Heart left ventricle (tissue), 16 donors: Measurements from ENCODE around the gene RAB3A. TPM values are rescaled to one million over a fixed set of nuclear protein-coding genes. Genes with fewer than 3 reads are reported as not detected.

Source experiments
- ATAC-seq, 4 donors: fragments of 200-7000 bp; cut with Tn5 transposase; one replicate each; pipeline ENCODE4 v1.9.1; 2020 to 2022; ENCODE audit warnings: moderate library complexity in 4 of 4, mild to moderate bottlenecking in 3 of 4, moderate number of reproducible peaks in 1 of 4
- DNase-seq, 5 donors: peaks; one replicate each; pipeline ENCODE4 v3.0.0-alpha.2; 2020
- H3K27ac ChIP-seq, 12 donors: fragments of 200-600 bp; sonication (generic) in 4 of 12; one replicate each; pipeline versions ENCODE4 v1.5.0 to v1.8.0; 2016 to 2022; ENCODE audit warnings: mild to moderate bottlenecking in 2 of 12
- H3K27me3 ChIP-seq, 9 donors: fragments of 200-600 bp; sonication (generic) in 2 of 9; one replicate each; pipeline versions ENCODE4 v1.5.1 to v1.8.0; 2016 to 2022; ENCODE audit warnings: mild to moderate bottlenecking in 3 of 9
- H3K36me3 ChIP-seq, 9 donors: fragments of 200-600 bp; sonication (generic) in 2 of 9; one replicate each; pipeline versions ENCODE4 v1.5.0 to v1.8.0; 2018 to 2022; ENCODE audit warnings: mild to moderate bottlenecking in 2 of 9
- H3K4me1 ChIP-seq, 12 donors: fragments of 200-600 bp; sonication (generic) in 4 of 12; one replicate each; pipeline versions ENCODE4 v1.5.0 to v1.8.0; 2016 to 2022; ENCODE audit warnings: mild to moderate bottlenecking in 3 of 12
- H3K4me3 ChIP-seq, 12 donors: fragments of 200-600 bp; sonication (generic) in 4 of 12; one replicate each; pipeline versions ENCODE4 v1.5.0 to v1.8.0; 2017 to 2022; ENCODE audit warnings: mild to moderate bottlenecking in 9 of 12, moderate library complexity in 4 of 12
- H3K9me3 ChIP-seq, 12 donors: fragments of 200-600 bp; sonication (generic) in 4 of 12; one replicate each; pipeline versions ENCODE4 v1.5.0 to v1.8.0; 2016 to 2022; ENCODE audit warnings: mild to moderate bottlenecking in 1 of 12
- POLR2A ChIP-seq, 2 donors: fragments of 450-650 bp; IDR thresholded peaks; one replicate each; pipeline ENCODE4 v1.6.1; 2017; ENCODE audit warnings: antibody characterized with exemption in 2 of 2, mild to moderate bottlenecking in 2 of 2, moderate library complexity in 2 of 2
- WGBS, 4 donors: extraction: QIAGEN DNeasy Blood & Tissue Kit in 2 of 4; methylation state at CpG; one replicate each; pipeline versions ENCODE4 v1.1.5 to v1.1.7; 2013 to 2018; 5-methylcytosine and 5-hydroxymethylcytosine counted together
- intact Hi-C, 10 donors: fragments of 100-400 bp; cut with DNase I; formaldehyde crosslinking; loops; one replicate each; pipeline versions ENCODE4 v1.11.1 to v1.14.2; 2022
- polyA plus RNA-seq, 2 donors: library from polyadenylated mRNA; stranded (reverse); fragments of 200-250 nt; gene quantifications; one replicate each; pipeline ENCODE4 v1.2.3, GENCODE V29; 2013
- total RNA-seq, 9 donors: library from RNA; depleted of rRNA in 2 of 9; stranded (reverse); fragments of >200 nt in 2 of 9; fragmentation: NEBNext Ultra II Directional in 3 of 9; extraction: Animal tissue kit (Norgen Biotek cat#: 25700) in 3 of 9; gene quantifications; one replicate each; pipeline versions ENCODE4 v1.1.0 to v1.2.4, GENCODE V29; 2016 to 2023
- TF ChIP-seq, protein P1 (sequence below), 12 donors: fragments of 200-600 bp; sonication (generic) in 4 of 12; IDR thresholded peaks; one replicate each; pipeline versions ENCODE4 v1.5.0 to v1.8.0; 2018 to 2022; ENCODE audit warnings: antibody characterized with exemption in 12 of 12, mild to moderate bottlenecking in 5 of 12
- donor health status: ischemic (EF 13 %, LVEDD 7.1; RV severe dilation, severe dysfunction).
- donor health status: healthy with polysubstance abuse.
- donor health status: DM: no; HTN: yes; CAD: no.
- donor health status: DM: no; HTN: no; CAD: no.
- donor health status: ischemic (EF 25% LVEDD 6.9; RV normal size, moderate dysfunction).
- donor health status: ischemic (EF 25% LVEDD 5.7; RV mildly dilated, moderate dysfunction).
- donor health status: healthy.
- donor health status: DM: yes; HTN: yes; CAD: no.
- donor health status: ischemic (EF 35%, LVEDD 5.7; RV mildly dilated, moderate dysfunction).
- donor health status: nonischemic (EF 11% LVEDD 7.7; RV severe dilation, severe dysfunction).
- donor health status: DM: yes; HTN: yes; CAD: no.
- donor health status: PGD.
- donor health status: ischemic (EF 29% LVEDD 5.4; RV normal size, mild dysfunction).
- donor health status: nonischemic (EF 23%, LVEDD 6.1; RV moderate dilation, normal function).

The RAB3A gene
- total and polyA plus RNA-seq, 11 donors: 6.9 to 39.2 (median 24.0) TPM

DNA sequence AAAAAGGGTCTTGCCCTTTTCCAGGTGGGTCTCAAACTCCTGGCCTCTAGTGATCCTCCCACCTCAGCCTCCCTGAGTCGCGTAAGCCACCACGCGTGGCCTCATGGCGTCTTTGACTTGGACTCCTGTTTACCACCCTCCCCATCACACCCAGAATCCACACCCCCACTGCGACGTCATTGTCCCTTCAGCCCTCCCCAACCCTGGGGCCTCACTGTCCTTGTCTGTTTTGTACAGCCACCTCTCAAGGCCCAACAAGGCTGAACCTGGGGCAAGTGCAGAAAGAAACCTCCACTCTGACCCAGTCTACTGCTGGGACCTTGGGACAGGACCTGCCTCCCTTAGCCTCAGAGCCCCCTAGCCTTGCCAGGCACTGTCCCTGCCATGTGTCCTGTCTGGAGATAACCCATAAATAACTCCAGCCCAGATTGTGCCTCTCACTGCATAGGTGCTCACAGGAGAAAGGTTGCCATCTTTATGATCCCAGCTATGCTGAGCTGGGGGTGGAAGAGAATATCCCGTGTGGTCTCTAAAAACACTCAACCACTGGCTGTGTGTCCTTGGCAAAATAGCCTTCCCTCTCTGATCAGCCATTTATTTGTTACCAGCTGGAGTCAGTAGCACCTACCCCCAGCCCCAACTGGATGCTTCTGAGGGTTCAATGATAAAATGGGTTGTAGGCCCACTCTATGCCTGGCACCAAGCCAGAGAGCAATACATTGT is 32.1 kb downstream of the RAB3A start:
- TF ChIP-seq POLR2A (IDR thresholded peaks at IDR 0.05): no peak
- TF ChIP-seq, protein P1, sequence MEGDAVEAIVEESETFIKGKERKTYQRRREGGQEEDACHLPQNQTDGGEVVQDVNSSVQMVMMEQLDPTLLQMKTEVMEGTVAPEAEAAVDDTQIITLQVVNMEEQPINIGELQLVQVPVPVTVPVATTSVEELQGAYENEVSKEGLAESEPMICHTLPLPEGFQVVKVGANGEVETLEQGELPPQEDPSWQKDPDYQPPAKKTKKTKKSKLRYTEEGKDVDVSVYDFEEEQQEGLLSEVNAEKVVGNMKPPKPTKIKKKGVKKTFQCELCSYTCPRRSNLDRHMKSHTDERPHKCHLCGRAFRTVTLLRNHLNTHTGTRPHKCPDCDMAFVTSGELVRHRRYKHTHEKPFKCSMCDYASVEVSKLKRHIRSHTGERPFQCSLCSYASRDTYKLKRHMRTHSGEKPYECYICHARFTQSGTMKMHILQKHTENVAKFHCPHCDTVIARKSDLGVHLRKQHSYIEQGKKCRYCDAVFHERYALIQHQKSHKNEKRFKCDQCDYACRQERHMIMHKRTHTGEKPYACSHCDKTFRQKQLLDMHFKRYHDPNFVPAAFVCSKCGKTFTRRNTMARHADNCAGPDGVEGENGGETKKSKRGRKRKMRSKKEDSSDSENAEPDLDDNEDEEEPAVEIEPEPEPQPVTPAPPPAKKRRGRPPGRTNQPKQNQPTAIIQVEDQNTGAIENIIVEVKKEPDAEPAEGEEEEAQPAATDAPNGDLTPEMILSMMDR (IDR thresholded peaks at IDR 0.05): no peak
- peak in 1 of 5 donors; percentile 27 for DNase-seq
- H3K36me3 ChIP-seq: peaks cover 0 to 39% (median 28%) of the 10 kb centered on the region in 9 donors
- H3K4me3 ChIP-seq: no peak overlapping the region
- H3K27me3 ChIP-seq: no peaks in the 10 kb centered on the region
- ATAC-seq: peak in 3 of 4 donors; percentile 6 to 33 (median 6)
- no peaks in the 10 kb centered on the region for H3K9me3 ChIP-seq
- peak overlapping the region in 9 of 12 donors; percentile 22 to 95 (median 52) for H3K27ac ChIP-seq
- 77 to 85% (median 82%) methylated on average over 8 of the region's 8 CpGs for WGBS, 4 donors
- H3K4me1 ChIP-seq: peaks cover 0 to 71% (median 20%) of the 10 kb centered on the region in 12 donors
- intact Hi-C loops: loop anchor here in 1 of 10 donors (5.0 kb wide), 1 partner anchor 59 kb away; no protein-coding TSS in a partner anchor

DNA sequence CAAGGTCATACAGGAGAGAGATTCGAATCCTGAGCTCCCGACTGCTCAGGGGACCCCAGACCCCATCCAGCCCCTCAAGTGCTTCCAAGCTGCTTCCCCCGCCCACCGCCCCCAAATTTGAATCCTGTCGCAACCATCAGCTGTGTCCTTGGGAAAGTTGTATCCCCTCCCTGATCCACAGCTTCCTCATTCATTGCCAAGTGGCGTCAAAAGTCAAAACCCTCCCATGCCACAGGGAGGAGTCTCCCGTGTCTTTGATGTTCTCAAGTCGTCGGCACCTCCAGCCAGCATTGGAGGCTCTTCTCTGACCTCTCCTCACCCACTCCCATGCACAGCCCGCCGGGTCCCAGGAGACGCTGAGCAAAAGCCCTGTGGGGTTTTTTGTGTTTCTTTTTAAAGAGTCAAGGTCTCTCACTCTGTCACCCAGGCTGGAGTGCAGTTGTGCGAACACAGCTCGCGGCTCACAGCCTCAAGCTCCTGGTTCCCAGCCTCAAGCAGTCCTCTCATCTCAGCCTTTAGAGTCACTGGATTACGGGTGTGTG is 33.1 kb downstream of the RAB3A start:
- TF ChIP-seq, protein P1 (IDR thresholded peaks at IDR 0.05): no peak
- TF ChIP-seq POLR2A (IDR thresholded peaks at IDR 0.05): no peak
- intact Hi-C loops: loop anchor here in 1 of 10 donors (5.0 kb wide), 1 partner anchor 58 kb away; no protein-coding TSS in a partner anchor
- Histone ChIP-seq H3K27ac (peak overlapping the region in 10 of 12 donors; percentile 26 to 95 (median 57)), H3K27me3 (no peaks in the 10 kb centered on the region), H3K36me3 (peaks cover 0 to 42% (median 38%) of the 10 kb centered on the region in 9 donors), H3K4me1 (peaks cover 0 to 62% (median 20%) of the 10 kb centered on the region in 12 donors), H3K4me3 (peak overlapping the region in 1 of 12 donors; percentile 5), H3K9me3 (no peaks in the 10 kb centered on the region)
- DNase-seq: peak in 4 of 5 donors; percentile 46 to 66 (median 52)
- peak in 3 of 4 donors; percentile 5 to 27 (median 21) for ATAC-seq
- 51 to 57% (median 53%) methylated on average over 15 to 16 of the region's 16 CpGs for WGBS, 4 donors

DNA sequence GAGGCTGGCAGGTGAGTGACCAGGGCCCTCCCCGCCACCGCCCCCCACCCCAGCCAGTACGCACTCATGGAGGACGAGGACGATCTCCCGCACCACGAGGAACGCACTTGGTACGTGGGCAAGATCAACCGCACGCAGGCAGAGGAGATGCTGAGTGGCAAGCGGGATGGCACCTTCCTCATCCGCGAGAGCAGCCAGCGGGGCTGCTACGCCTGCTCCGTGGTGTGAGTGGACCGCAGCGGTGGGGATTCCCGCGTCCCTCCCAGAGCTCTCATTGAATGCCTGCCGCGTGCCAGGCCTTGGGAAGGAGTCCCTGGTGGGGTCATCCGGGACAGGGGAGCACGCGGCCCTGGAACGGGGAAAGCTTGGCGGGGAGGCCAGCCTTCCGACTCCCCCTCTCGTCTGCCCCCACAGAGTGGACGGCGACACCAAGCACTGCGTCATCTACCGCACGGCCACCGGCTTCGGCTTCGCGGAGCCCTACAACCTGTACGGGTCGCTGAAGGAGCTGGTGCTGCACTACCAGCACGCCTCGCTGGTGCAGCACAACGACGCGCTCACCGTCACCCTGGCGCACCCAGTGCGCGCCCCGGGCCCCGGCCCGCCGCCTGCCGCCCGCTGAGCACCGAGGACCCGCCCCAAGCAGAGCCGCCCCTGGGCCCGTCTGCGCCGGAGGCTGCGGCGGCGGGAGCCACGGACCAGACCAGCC is 35.0 kb downstream of the RAB3A start:
- TF ChIP-seq, protein P1 (IDR thresholded peaks at IDR 0.05): no peak
- TF ChIP-seq POLR2A (IDR thresholded peaks at IDR 0.05): no peak
- Histone ChIP-seq H3K27ac (peak overlapping the region in 1 of 12 donors; percentile 95), H3K9me3 (no peaks in the 10 kb centered on the region), H3K27me3 (no peaks in the 10 kb centered on the region), H3K4me1 (peaks cover 0 to 45% (median 17%) of the 10 kb centered on the region in 12 donors), H3K4me3 (no peak overlapping the region), H3K36me3 (peaks cover 0 to 59% (median 51%) of the 10 kb centered on the region in 9 donors)
- intact Hi-C loops: loop anchor here in 4 of 10 donors (2.0 to 5.0 kb wide), 2 partner anchors 56 to 57 kb away; no protein-coding TSS in a partner anchor
- WGBS, 4 donors: 94 to 98% (median 96%) methylated on average over 16 to 66 of the region's 66 CpGs
- ATAC-seq (no peak), DNase-seq (peak in 1 of 5 donors; percentile 37)
